WERI-Rb-1 (cell line): Measurements from ENCODE around the gene CWF19L1.

ENCODE experiments used
- DNase-seq: peaks from one replicate; pipeline ENCODE4 v3.0.0-alpha.2; 2020
- H3K27ac ChIP-seq: fragments of 250-450 bp; sonication (Bioruptor Pico); 2 replicates; pipeline ENCODE4 v1.5.1; 2020; ENCODE audit warnings: mild to moderate bottlenecking, moderate library complexity
- H3K27me3 ChIP-seq: fragments of 250-450 bp; sonication (Bioruptor Pico); 2 replicates; pipeline ENCODE4 v1.5.1; 2021; ENCODE audit warnings: mild to moderate bottlenecking, low read depth, moderate library complexity; ENCODE audit not compliant: insufficient read depth, severe bottlenecking
- H3K36me3 ChIP-seq: fragments of 250-450 bp; sonication (Bioruptor Pico); 2 replicates; pipeline ENCODE4 v1.5.1; 2020; ENCODE audit warnings: mild to moderate bottlenecking, moderate library complexity
- H3K4me3 ChIP-seq: 2 replicates; pipeline ENCODE4 v1.5.1; 2011; ENCODE audit warnings: low read depth, mild to moderate bottlenecking, control low read depth, low read length
- H3K9me3 ChIP-seq: fragments of 250-450 bp; sonication (Bioruptor Pico); 2 replicates; pipeline ENCODE4 v1.5.1; 2021; ENCODE audit warnings: mild to moderate bottlenecking, moderate library complexity; ENCODE audit not compliant: severe bottlenecking
- CTCF ChIP-seq: IDR thresholded peaks from 2 replicates; pipeline ENCODE4 v1.5.1; 2011; ENCODE audit warnings: low read depth, mild to moderate bottlenecking, control low read depth, inconsistent platforms, low read length

Gene CWF19L1

GRCh38 chr10:100239851-100240250, 27.6 kb downstream of the CWF19L1 start:
- H3K4me3 ChIP-seq: no peak overlapping the region
- no peaks in the 10 kb centered on the region for H3K9me3 ChIP-seq
- peaks cover 67% of the 10 kb centered on the region for H3K36me3 ChIP-seq
- H3K27me3 ChIP-seq: no peaks in the 10 kb centered on the region
- H3K27ac ChIP-seq: no peak overlapping the region
- no peak for TF ChIP-seq CTCF
- DNase-seq: no peak

- Histone ChIP-seq H3K9me3 (no peaks in the 10 kb centered on the region), H3K27me3 (no peaks in the 10 kb centered on the region), H3K36me3 (peaks cover 54% of the 10 kb centered on the region), H3K4me3 (no peak overlapping the region), H3K27ac (no peak overlapping the region)
- no peak for DNase-seq
- TF ChIP-seq CTCF: no peak
These were observed 29.0 kb downstream of the CWF19L1 start for GRCh38 chr10:100238429-100238828.

GRCh38 chr10:100232101-100232500, 35.3 kb downstream of the CWF19L1 start:
- Histone ChIP-seq H3K9me3 (no peaks in the 10 kb centered on the region), H3K36me3 (peaks cover 37% of the 10 kb centered on the region), H3K27ac (no peak overlapping the region), H3K4me3 (no peak overlapping the region), H3K27me3 (no peaks in the 10 kb centered on the region)
- TF ChIP-seq CTCF: no peak
- no peak for DNase-seq

- peak overlapping the region; percentile 78 for H3K27ac ChIP-seq
- DNase-seq: no peak
- peaks cover 23% of the 10 kb centered on the region for H3K36me3 ChIP-seq
These were observed 37.5 kb downstream of the CWF19L1 start for GRCh38 chr10:100229819-100230422.

GRCh38 chr10:100223879-100224278, 43.6 kb downstream of the CWF19L1 start:
- H3K27ac ChIP-seq: no peak overlapping the region
- DNase-seq: no peak
- H3K4me3 ChIP-seq: no peak overlapping the region
- no peak for TF ChIP-seq CTCF
- no peaks in the 10 kb centered on the region for H3K9me3 ChIP-seq
- H3K27me3 ChIP-seq: no peaks in the 10 kb centered on the region
- H3K36me3 ChIP-seq: peaks cover 60% of the 10 kb centered on the region

More at GRCh38 chr10:100229819-100230422, 37.5 kb downstream of the CWF19L1 start:
- no peak for TF ChIP-seq CTCF
- no peaks in the 10 kb centered on the region for H3K27me3 ChIP-seq
- H3K9me3 ChIP-seq: no peaks in the 10 kb centered on the region
- peak overlapping the region; percentile 93 for H3K4me3 ChIP-seq

- H3K4me3 ChIP-seq: no peak overlapping the region
- H3K9me3 ChIP-seq: no peaks in the 10 kb centered on the region
- no peak for TF ChIP-seq CTCF
- no peak overlapping the region for H3K27ac ChIP-seq
- no peaks in the 10 kb centered on the region for H3K27me3 ChIP-seq
- DNase-seq: no peak
- H3K36me3 ChIP-seq: peaks cover 73% of the 10 kb centered on the region
These were observed 44.9 kb downstream of the CWF19L1 start for GRCh38 chr10:100222529-100222928.
